Measurements from ENCODE around the gene AP1M1.

GRCh38 chr19:16223746-16224145, 26.0 kb downstream of the AP1M1 start:
- TF ChIP-seq CTCF (IDR thresholded peaks at IDR 0.05; ENCODE audit: poor library complexity): no peak
- no peak for TF ChIP-seq EZH2 (IDR thresholded peaks at IDR 0.05; ENCODE audit: borderline replicate concordance)

All from hepatocyte (in vitro differentiated cells).